ENCODE results near the gene MYO5C. TPM values are rescaled to one million over a fixed set of nuclear protein-coding genes. Genes with fewer than 3 reads are reported as not detected.

MYO5C gene
- polyA plus RNA-seq, 1 donor (not counting 4 experiments of a cell fraction or from before 2014, with no cell fraction given), result 0.16 TPM

DNA sequence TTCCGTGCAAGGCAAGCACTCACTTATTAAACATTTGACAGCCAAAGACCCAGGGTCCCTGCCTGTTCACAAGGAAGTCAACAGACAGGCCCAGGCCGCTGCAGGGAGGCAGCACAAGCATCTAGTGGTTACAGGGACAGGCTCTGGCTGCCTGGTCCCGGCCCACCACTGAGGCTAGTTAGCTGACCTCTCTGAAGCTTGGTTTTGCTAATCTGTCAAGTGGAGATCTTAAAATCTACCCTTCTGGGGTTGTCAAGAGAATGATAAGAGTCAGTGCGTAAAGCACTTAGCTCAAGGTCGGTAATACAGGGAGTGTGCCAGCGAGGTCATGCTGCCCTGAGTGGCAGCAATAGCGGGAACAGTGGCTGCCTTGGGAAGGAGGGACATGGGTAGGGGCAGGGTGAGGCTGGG is 110.4 kb downstream of the MYO5C start:
- FAIRE-seq, result no peak
- H3K36me3 ChIP-seq (ENCODE audit: control insufficient read depth in 2 of 2, extremely low read depth in 1 of 2, insufficient read depth in 2 of 2, low read length in 2 of 2), result no peaks in the 10 kb centered on the region
- H3K9ac ChIP-seq (ENCODE audit: control insufficient read depth, extremely low read depth, insufficient read depth, low read length), result no peak overlapping the region
- no peak overlapping the region for H2AFZ ChIP-seq (ENCODE audit: control insufficient read depth, low read length)
- no peaks in the 10 kb centered on the region for H3K79me2 ChIP-seq (ENCODE audit: control insufficient read depth, insufficient read depth, low read length)
- H3K9me3 ChIP-seq (ENCODE audit: control insufficient read depth, low read depth, low read length), result no peaks in the 10 kb centered on the region
- H4K20me1 ChIP-seq (ENCODE audit: control insufficient read depth, extremely low read depth, insufficient read depth, low read length), result no peaks in the 10 kb centered on the region
- H3K27me3 ChIP-seq (ENCODE audit: control insufficient read depth, extremely low read depth, insufficient read depth, low read length), result no peaks in the 10 kb centered on the region
- no peak overlapping the region for H3K27ac ChIP-seq (ENCODE audit: control insufficient read depth, insufficient read depth, low read length)
- no peak for DNase-seq (ENCODE audit: low read depth, low spot score)
- no peaks in the 10 kb centered on the region for H3K9me1 ChIP-seq (ENCODE audit: control insufficient read depth, extremely low read depth, insufficient read depth, low read length)
- H3K4me1 ChIP-seq (ENCODE audit: control insufficient read depth, extremely low read depth, insufficient read depth, low read length), result peaks cover 5% of the 10 kb centered on the region
- H3K4me3 ChIP-seq (ENCODE audit: control insufficient read depth in 2 of 3, extremely low read depth in 1 of 3, insufficient read depth in 2 of 3, low read depth in 1 of 3, low read length in 3 of 3), result no peak overlapping the region
- dilution Hi-C loops (cut with MboI; ENCODE audit: extremely low pct_ligation_motif_present, low sequenced_read_pairs), result no loop called here
- H3K4me2 ChIP-seq (ENCODE audit: control insufficient read depth, extremely low read depth, insufficient read depth, low read depth, low read length), result no peak overlapping the region
- no peak for TF ChIP-seq EZH2 (IDR thresholded peaks at IDR 0.05; ENCODE audit: low read length)
- TF ChIP-seq, protein P1, sequence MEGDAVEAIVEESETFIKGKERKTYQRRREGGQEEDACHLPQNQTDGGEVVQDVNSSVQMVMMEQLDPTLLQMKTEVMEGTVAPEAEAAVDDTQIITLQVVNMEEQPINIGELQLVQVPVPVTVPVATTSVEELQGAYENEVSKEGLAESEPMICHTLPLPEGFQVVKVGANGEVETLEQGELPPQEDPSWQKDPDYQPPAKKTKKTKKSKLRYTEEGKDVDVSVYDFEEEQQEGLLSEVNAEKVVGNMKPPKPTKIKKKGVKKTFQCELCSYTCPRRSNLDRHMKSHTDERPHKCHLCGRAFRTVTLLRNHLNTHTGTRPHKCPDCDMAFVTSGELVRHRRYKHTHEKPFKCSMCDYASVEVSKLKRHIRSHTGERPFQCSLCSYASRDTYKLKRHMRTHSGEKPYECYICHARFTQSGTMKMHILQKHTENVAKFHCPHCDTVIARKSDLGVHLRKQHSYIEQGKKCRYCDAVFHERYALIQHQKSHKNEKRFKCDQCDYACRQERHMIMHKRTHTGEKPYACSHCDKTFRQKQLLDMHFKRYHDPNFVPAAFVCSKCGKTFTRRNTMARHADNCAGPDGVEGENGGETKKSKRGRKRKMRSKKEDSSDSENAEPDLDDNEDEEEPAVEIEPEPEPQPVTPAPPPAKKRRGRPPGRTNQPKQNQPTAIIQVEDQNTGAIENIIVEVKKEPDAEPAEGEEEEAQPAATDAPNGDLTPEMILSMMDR (optimal IDR thresholded peaks at IDR 0.05 in 1 of 3, IDR thresholded peaks at IDR 0.05 in 1 of 3, conservative IDR thresholded peaks at IDR 0.05 in 1 of 3; ENCODE audit: extremely low read depth in 1 of 3, insufficient read depth in 2 of 3, low read length in 3 of 3), result no peak

DNA sequence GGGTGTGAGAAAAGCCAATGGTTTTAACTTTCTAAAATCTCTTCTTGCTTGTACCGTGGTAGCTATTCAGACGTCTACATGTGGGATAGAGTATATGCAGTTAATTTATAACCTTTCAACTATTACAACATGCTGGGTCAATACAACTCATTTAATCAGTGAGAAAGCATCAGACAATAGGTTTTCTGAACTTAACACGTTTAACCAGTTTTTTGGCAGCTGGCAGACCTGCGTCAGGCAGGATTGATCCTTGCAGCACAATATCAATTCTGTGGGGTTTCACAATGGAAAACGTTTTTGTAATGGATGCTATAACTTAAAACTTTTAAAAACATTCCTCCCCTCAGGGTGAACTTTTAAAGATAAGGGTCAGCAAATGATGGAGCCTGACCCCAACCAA is 110.9 kb downstream of the MYO5C start:
- H3K79me2 ChIP-seq (ENCODE audit: control insufficient read depth, insufficient read depth, low read length), result no peaks in the 10 kb centered on the region
- H3K9ac ChIP-seq (ENCODE audit: control insufficient read depth, extremely low read depth, insufficient read depth, low read length), result no peak overlapping the region
- no peak overlapping the region for H3K27ac ChIP-seq (ENCODE audit: control insufficient read depth, insufficient read depth, low read length)
- H2AFZ ChIP-seq (ENCODE audit: control insufficient read depth, low read length), result no peak overlapping the region
- no peak overlapping the region for H3K4me2 ChIP-seq (ENCODE audit: control insufficient read depth, extremely low read depth, insufficient read depth, low read depth, low read length)
- dilution Hi-C loops (cut with MboI; ENCODE audit: extremely low pct_ligation_motif_present, low sequenced_read_pairs), result no loop called here
- H3K9me1 ChIP-seq (ENCODE audit: control insufficient read depth, extremely low read depth, insufficient read depth, low read length), result no peaks in the 10 kb centered on the region
- H3K36me3 ChIP-seq (ENCODE audit: control insufficient read depth in 2 of 2, extremely low read depth in 1 of 2, insufficient read depth in 2 of 2, low read length in 2 of 2), result no peaks in the 10 kb centered on the region
- H3K4me1 ChIP-seq (ENCODE audit: control insufficient read depth, extremely low read depth, insufficient read depth, low read length), result peaks cover 5% of the 10 kb centered on the region
- H3K27me3 ChIP-seq (ENCODE audit: control insufficient read depth, extremely low read depth, insufficient read depth, low read length), result no peaks in the 10 kb centered on the region
- no peak for FAIRE-seq
- H3K9me3 ChIP-seq (ENCODE audit: control insufficient read depth, low read depth, low read length), result no peaks in the 10 kb centered on the region
- DNase-seq (ENCODE audit: low read depth, low spot score), result no peak
- no peak for TF ChIP-seq EZH2 (IDR thresholded peaks at IDR 0.05; ENCODE audit: low read length)
- TF ChIP-seq, protein P1 (optimal IDR thresholded peaks at IDR 0.05 in 1 of 3, IDR thresholded peaks at IDR 0.05 in 1 of 3, conservative IDR thresholded peaks at IDR 0.05 in 1 of 3; ENCODE audit: extremely low read depth in 1 of 3, insufficient read depth in 2 of 3, low read length in 3 of 3), result no peak
- no peak overlapping the region for H3K4me3 ChIP-seq (ENCODE audit: control insufficient read depth in 2 of 3, extremely low read depth in 1 of 3, insufficient read depth in 2 of 3, low read depth in 1 of 3, low read length in 3 of 3)
- no peaks in the 10 kb centered on the region for H4K20me1 ChIP-seq (ENCODE audit: control insufficient read depth, extremely low read depth, insufficient read depth, low read length)

All from keratinocyte (primary cell).